GOT3 (cell line): ENCODE measurements around the gene LZIC.
"Not testable (repeated sequence)": the region's sequence is repeated elsewhere in the genome, so short reads cannot be mapped to it uniquely, and the experiment has no call there.

Experiments used
- DNase-seq: peaks from one replicate; lab custom pipeline; 2025; ENCODE audit warnings: mixed read lengths; lab: John Stamatoyannopoulos, UW

Gene LZIC

GRCh38 chr1:9942939-9943788 lies at the start of gene LZIC, which contains the start of gene NMNAT1:
Gene LZIC (minus strand): TSS chr1:9943391. CDS start chr1:9936619, 6,772 bp downstream.
Gene NMNAT1 (plus strand): TSS chr1:9943475. CDS start chr1:9972074, 28,599 bp downstream.
- DNase-seq, result peak; percentile 76

GRCh38 chr1:9992910-9993309 lies 49.7 kb upstream of the LZIC start:
- no peak for DNase-seq

GRCh38 chr1:9990944-9991343 lies 47.8 kb upstream of the LZIC start:
- DNase-seq, result no peak

GRCh38 chr1:9989773-9990172 lies 46.6 kb upstream of the LZIC start:
- no peak for DNase-seq

- DNase-seq, result no peak
Observed at GRCh38 chr1:9985001-9985400, 41.8 kb upstream of the LZIC start.

GRCh38 chr1:9984253-9984652 lies 41.1 kb upstream of the LZIC start:
- no peak for DNase-seq

GRCh38 chr1:9960706-9961562 lies 17.7 kb upstream of the LZIC start:
- DNase-seq, result no peak

- DNase-seq, result no peak
Observed at GRCh38 chr1:9960011-9960410, 16.8 kb upstream of the LZIC start.

- DNase-seq, result no peak
Observed at GRCh38 chr1:9957726-9958125, 14.5 kb upstream of the LZIC start.

GRCh38 chr1:9946315-9946714 lies 3.1 kb upstream of the LZIC start:
- DNase-seq, result no peak

- no peak for DNase-seq
Observed at GRCh38 chr1:9942399-9942938, 722 bp downstream of the LZIC start.

GRCh38 chr1:9929431-9930385 lies 13.5 kb downstream of the LZIC start:
- no peak for DNase-seq

GRCh38 chr1:9927259-9927658 lies 15.9 kb downstream of the LZIC start:
- DNase-seq, result no peak

- DNase-seq, result no peak
Observed at GRCh38 chr1:9922342-9922741, 20.8 kb downstream of the LZIC start.

GRCh38 chr1:9920606-9921005 lies 22.6 kb downstream of the LZIC start:
- no peak for DNase-seq

- no peak for DNase-seq
Observed at GRCh38 chr1:9917901-9918300, 25.3 kb downstream of the LZIC start.

- DNase-seq, result not testable (repeated sequence)
Observed at GRCh38 chr1:9917495-9917894, 25.7 kb downstream of the LZIC start.

- DNase-seq, result no peak
Observed at GRCh38 chr1:9916452-9916851, 26.7 kb downstream of the LZIC start.

GRCh38 chr1:9914610-9914937 lies 28.6 kb downstream of the LZIC start:
- no peak for DNase-seq

GRCh38 chr1:9912264-9912936 lies 30.8 kb downstream of the LZIC start:
- DNase-seq, result no peak
